Sigmoid colon (tissue), 7 donors: ENCODE data around the gene MESD. TPM values are rescaled to one million over a fixed set of nuclear protein-coding genes. Genes with fewer than 3 reads are reported as not detected.
A peak's percentile ranks its signal among the peaks of the same experiment; 100 is the strongest.

Experiments used
- DNase-seq: peaks from one replicate; pipeline ENCODE4 v3.0.0-alpha.2; 2019
- H3K27ac ChIP-seq, 4 donors: fragments of 200-600 bp; sonication (generic); one replicate each; pipeline ENCODE4 v1.5.1; 2016 to 2019; ENCODE audit warnings: mild to moderate bottlenecking in 1 of 4
- H3K27me3 ChIP-seq, 3 donors: fragments of 200-600 bp; sonication (generic); one replicate each; pipeline ENCODE4 v1.5.1; 2019; ENCODE audit warnings: mild to moderate bottlenecking in 1 of 3
- H3K36me3 ChIP-seq, 4 donors: fragments of 200-600 bp; sonication (generic); one replicate each; pipeline ENCODE4 v1.5.1; 2016 to 2019
- H3K4me1 ChIP-seq, 4 donors: fragments of 200-600 bp; sonication (generic); one replicate each; pipeline ENCODE4 v1.5.1; 2017 to 2019
- H3K4me3 ChIP-seq, 4 donors: fragments of 200-600 bp; sonication (generic); one replicate each; pipeline ENCODE4 v1.5.1; 2017 to 2019; ENCODE audit warnings: mild to moderate bottlenecking in 2 of 4, moderate library complexity in 1 of 4
- H3K9me3 ChIP-seq, 4 donors: fragments of 200-600 bp in 3 of 4; sonication (generic) in 3 of 4; one replicate each; pipeline versions ENCODE4 v1.5.1 to v1.6.1; 2013 to 2019
- CTCF ChIP-seq, 4 experiments: fragments of 450-650 bp in 3 of 4; fragments of 200-600 bp in 1 of 4; IDR thresholded peaks; one replicate each; pipeline ENCODE4 v1.5.1; 2016 to 2019; ENCODE audit warnings: antibody characterized with exemption in 4 of 4, mild to moderate bottlenecking in 3 of 4, moderate library complexity in 2 of 4
- EP300 ChIP-seq, 4 donors: sonication (generic); formaldehyde crosslinking; IDR thresholded peaks; one replicate each; pipeline ENCODE4 v1.6.1; 2017; ENCODE audit warnings: antibody characterized with exemption in 4 of 4
- POLR2A ChIP-seq, 2 donors: fragments of 450-650 bp; IDR thresholded peaks; one replicate each; pipeline ENCODE4 v1.6.1; 2016; ENCODE audit warnings: antibody characterized with exemption in 2 of 2, mild to moderate bottlenecking in 2 of 2, moderate library complexity in 2 of 2
- POLR2AphosphoS5 ChIP-seq, 4 donors: sonication (generic); formaldehyde crosslinking; IDR thresholded peaks; one replicate each; pipeline ENCODE4 v1.6.1; 2017; ENCODE audit warnings: antibody characterized with exemption in 4 of 4
- WGBS, 2 donors: extraction: QIAGEN DNeasy Blood & Tissue Kit; methylation state at CpG; one replicate each; pipeline ENCODE4 v1.1.7; 2013; 5-methylcytosine and 5-hydroxymethylcytosine counted together
- intact Hi-C: fragments of 100-400 bp; cut with DNase I; formaldehyde crosslinking; loops from one replicate; pipeline ENCODE4 v1.15.1; 2023
- polyA plus RNA-seq, 3 donors: library from polyadenylated mRNA; stranded (reverse); fragments of 200-250 nt; gene quantifications; one replicate each; pipeline ENCODE4 v1.2.3, GENCODE V29; 2013
- total RNA-seq, 4 donors: library from RNA; depleted of rRNA; stranded (reverse); fragments of >200 nt; gene quantifications; one replicate each; pipeline ENCODE4 v1.1.0, GENCODE V29; 2016
- donor health status: healthy with polysubstance abuse.
- donor health status: Bipolar disorder and iron deficiency.
- donor health status: healthy.

Gene MESD
- total and polyA plus RNA-seq, 7 donors, result 5.4 to 20.8 (median 14.6) TPM

- WGBS, 2 donors, result 72 to 77% methylated on average over 8 of the region's 8 CpGs
- Histone ChIP-seq H3K4me1 (peaks cover 0 to 46% (median 34%) of the 10 kb centered on the region in 4 donors), H3K9me3 (no peaks in the 10 kb centered on the region), H3K27me3 (no peaks in the 10 kb centered on the region), H3K4me3 (peak overlapping the region; percentile 69 to 92 (median 87)), H3K27ac (no peak overlapping the region), H3K36me3 (no peaks in the 10 kb centered on the region)
- no peak for DNase-seq
- intact Hi-C loops, result no loop called here
- TF ChIP-seq CTCF (IDR thresholded peaks at IDR 0.05) (no peak), POLR2A (IDR thresholded peaks at IDR 0.05) (no peak), POLR2AphosphoS5 (IDR thresholded peaks at IDR 0.05) (no peak), EP300 (IDR thresholded peaks at IDR 0.05) (no peak)
Observed at GRCh38 chr15:80988148-80988796, 1.3 kb downstream of the MESD start.

- TF ChIP-seq POLR2A (IDR thresholded peaks at IDR 0.05) (no peak), POLR2AphosphoS5 (IDR thresholded peaks at IDR 0.05) (no peak), EP300 (IDR thresholded peaks at IDR 0.05) (no peak), CTCF (IDR thresholded peaks at IDR 0.05) (no peak)
- Histone ChIP-seq H3K4me3 (no peak overlapping the region), H3K27me3 (no peaks in the 10 kb centered on the region), H3K4me1 (peaks cover 0 to 46% (median 34%) of the 10 kb centered on the region in 4 donors), H3K27ac (no peak overlapping the region), H3K36me3 (peaks cover 0 to 6% (median under 1%) of the 10 kb centered on the region in 4 donors), H3K9me3 (no peaks in the 10 kb centered on the region)
- no peak for DNase-seq
- intact Hi-C loops, result no loop called here
- WGBS, 2 donors, result 95 to 97% methylated on average over 1 of the region's 1 CpG
Observed at GRCh38 chr15:80986487-80986886, 3.1 kb downstream of the MESD start.

DNA sequence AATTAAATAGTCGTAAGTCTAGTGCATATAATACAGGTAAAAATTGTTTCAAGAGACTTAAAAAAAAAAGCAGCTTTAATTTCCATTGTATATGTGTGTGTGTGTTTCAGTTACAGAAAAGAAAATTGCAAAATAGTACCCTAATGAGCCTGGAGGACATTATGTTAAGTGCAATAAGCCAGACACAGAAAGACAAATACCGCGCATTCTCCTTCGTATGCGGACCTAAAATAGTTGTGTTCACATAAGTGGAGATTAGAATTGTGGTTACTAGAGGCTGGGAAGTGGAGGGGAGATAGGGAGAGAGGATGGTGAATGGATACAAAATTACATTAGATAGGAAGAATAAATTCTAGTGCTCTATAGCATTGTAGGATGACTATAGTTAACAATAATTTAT, 3.6 kb downstream of the MESD start:
- peaks cover 0 to 42% (median 34%) of the 10 kb centered on the region in 4 donors for H3K4me1 ChIP-seq
- peaks cover 0 to 11% (median 1%) of the 10 kb centered on the region in 4 donors for H3K36me3 ChIP-seq
- H3K27ac ChIP-seq, result no peak overlapping the region
- TF ChIP-seq EP300 (IDR thresholded peaks at IDR 0.05) (no peak), CTCF (IDR thresholded peaks at IDR 0.05) (no peak), POLR2AphosphoS5 (IDR thresholded peaks at IDR 0.05) (no peak), POLR2A (IDR thresholded peaks at IDR 0.05) (no peak)
- intact Hi-C loops, result no loop called here
- H3K27me3 ChIP-seq, result no peaks in the 10 kb centered on the region
- H3K4me3 ChIP-seq, result no peak overlapping the region
- no peaks in the 10 kb centered on the region for H3K9me3 ChIP-seq
- 92% methylated on average over 5 of the region's 5 CpGs for WGBS, 2 donors
- no peak for DNase-seq

DNA sequence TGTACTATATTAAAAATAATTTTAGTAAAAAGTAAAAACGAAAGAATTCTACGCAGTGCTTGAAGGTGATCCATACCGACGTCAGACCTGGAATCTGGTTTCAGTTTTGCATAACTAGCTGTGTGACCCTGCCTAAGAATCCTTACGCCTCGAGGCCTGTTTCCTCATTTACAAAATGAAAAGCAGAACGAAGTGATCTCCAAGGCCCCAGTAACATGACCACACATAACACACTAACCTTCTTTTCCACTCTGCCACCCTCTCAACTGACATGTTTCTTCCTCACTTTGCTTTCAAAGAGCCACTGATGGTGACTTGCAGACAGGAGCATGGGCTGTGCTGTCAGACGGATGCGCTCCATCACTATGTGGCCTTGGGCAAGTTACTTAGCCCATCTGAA, 4.8 kb downstream of the MESD start:
- WGBS, 2 donors, result 52 to 84% methylated on average over 9 of the region's 9 CpGs
- no peak for DNase-seq
- peak overlapping the region in 3 of 4 donors; percentile 7 to 38 (median 24) for H3K27ac ChIP-seq
- no peaks in the 10 kb centered on the region for H3K9me3 ChIP-seq
- peaks cover 0 to 22% (median 2%) of the 10 kb centered on the region in 4 donors for H3K36me3 ChIP-seq
- H3K27me3 ChIP-seq, result no peaks in the 10 kb centered on the region
- no peak overlapping the region for H3K4me3 ChIP-seq
- TF ChIP-seq POLR2AphosphoS5 (IDR thresholded peaks at IDR 0.05), result peak in 1 of 4 donors; percentile 15
- no peak for TF ChIP-seq POLR2A (IDR thresholded peaks at IDR 0.05)
- no peak for TF ChIP-seq CTCF (IDR thresholded peaks at IDR 0.05)
- TF ChIP-seq EP300 (IDR thresholded peaks at IDR 0.05), result no peak
- peaks cover 0 to 32% (median 25%) of the 10 kb centered on the region in 4 donors for H3K4me1 ChIP-seq
- intact Hi-C loops, result no loop called here
